ENCODE results near the gene PIM1. TPM values are rescaled to one million over a fixed set of nuclear protein-coding genes. Genes with fewer than 3 reads are reported as not detected.

Gene PIM1
- total and polyA plus RNA-seq, 10 of the 15 experiments (the other 5 are each of a cell fraction or from before 2014, with no cell fraction given): 0.66 to 33.9 (median 10.2) TPM

DNA sequence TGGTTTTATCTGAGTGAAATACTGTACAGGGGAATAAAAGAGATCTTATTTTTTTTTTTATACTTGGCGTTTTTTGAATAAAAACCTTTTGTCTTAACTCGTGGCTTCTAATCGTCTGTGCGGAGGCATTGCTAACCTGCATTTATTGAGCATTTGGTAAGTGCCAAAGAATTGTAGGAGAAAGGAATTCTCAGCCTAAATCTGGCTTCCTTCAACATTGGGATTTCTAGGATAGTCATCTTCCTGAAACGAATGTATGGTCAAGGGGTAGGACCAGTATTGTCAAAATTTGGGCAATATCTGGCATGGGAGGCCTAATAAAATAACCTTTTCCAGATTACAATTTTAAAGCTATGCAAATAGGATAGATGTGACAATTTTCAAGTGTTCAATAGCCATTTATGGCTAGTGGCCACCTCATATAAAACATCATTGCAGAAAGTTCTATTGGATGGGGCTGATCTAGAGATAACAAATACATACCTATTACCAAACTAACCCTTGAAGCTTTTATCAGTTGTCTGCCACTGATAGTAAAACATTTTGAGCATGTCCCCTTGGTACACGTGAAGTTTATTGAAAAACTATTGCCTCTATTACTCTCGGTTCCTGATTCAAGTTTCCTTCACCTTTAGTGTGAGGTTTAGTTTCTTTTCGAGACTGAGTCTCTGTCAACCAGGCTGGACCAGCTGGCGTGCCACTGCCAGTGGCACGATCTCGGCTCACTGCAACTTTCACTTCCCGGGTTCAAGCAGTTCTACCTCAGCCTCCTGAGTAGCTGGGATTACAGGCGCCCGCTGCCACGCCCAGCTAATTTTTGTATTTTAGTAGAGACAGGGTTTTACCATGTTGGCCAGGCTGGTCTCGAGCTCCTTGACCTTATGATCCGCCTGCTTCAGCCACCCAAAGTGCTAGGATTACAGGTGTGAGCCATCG lies 5.6 kb downstream of the PIM1 start (continued):
- TF ChIP-seq, protein P1, sequence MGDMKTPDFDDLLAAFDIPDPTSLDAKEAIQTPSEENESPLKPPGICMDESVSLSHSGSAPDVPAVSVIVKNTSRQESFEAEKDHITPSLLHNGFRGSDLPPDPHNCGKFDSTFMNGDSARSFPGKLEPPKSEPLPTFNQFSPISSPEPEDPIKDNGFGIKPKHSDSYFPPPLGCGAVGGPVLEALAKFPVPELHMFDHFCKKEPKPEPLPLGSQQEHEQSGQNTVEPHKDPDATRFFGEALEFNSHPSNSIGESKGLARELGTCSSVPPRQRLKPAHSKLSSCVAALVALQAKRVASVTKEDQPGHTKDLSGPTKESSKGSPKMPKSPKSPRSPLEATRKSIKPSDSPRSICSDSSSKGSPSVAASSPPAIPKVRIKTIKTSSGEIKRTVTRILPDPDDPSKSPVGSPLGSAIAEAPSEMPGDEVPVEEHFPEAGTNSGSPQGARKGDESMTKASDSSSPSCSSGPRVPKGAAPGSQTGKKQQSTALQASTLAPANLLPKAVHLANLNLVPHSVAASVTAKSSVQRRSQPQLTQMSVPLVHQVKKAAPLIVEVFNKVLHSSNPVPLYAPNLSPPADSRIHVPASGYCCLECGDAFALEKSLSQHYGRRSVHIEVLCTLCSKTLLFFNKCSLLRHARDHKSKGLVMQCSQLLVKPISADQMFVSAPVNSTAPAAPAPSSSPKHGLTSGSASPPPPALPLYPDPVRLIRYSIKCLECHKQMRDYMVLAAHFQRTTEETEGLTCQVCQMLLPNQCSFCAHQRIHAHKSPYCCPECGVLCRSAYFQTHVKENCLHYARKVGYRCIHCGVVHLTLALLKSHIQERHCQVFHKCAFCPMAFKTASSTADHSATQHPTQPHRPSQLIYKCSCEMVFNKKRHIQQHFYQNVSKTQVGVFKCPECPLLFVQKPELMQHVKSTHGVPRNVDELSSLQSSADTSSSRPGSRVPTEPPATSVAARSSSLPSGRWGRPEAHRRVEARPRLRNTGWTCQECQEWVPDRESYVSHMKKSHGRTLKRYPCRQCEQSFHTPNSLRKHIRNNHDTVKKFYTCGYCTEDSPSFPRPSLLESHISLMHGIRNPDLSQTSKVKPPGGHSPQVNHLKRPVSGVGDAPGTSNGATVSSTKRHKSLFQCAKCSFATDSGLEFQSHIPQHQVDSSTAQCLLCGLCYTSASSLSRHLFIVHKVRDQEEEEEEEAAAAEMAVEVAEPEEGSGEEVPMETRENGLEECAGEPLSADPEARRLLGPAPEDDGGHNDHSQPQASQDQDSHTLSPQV (IDR thresholded peaks at IDR 0.05): no peak
- TF ChIP-seq SPI1 (IDR thresholded peaks at IDR 0.05; ENCODE audit: borderline replicate concordance, insufficient read depth, low read depth, low read length) (peak; percentile 16; the same call in 1 of the 2 replicates), BHLHE40 (IDR thresholded peaks at IDR 0.05; ENCODE audit: borderline replicate concordance in 1 of 2, low read depth in 2 of 2, low read length in 1 of 2) (peak; percentile 25 to 78; a peak in 1 of 4 replicates), LARP7 (IDR thresholded peaks at IDR 0.05) (no peak), BRCA1 (IDR thresholded peaks at IDR 0.05; ENCODE audit: low read depth, low read length) (no peak), EED (IDR thresholded peaks at IDR 0.05; ENCODE audit: low read depth) (0 out of 2 replicates have a peak, but pooled peaks have one; percentile 21), TCF3 (IDR thresholded peaks at IDR 0.05; ENCODE audit: borderline replicate concordance, insufficient read depth, low read depth, low read length) (peak; percentile 77; the same call in 1 of the 2 replicates), RFX5 (IDR thresholded peaks at IDR 0.05; ENCODE audit: low read depth, low read length) (no peak), TAF1 (IDR thresholded peaks at IDR 0.05; ENCODE audit: borderline replicate concordance, low read depth, low read length) (no peak), IRF4 (IDR thresholded peaks at IDR 0.05; ENCODE audit: low read depth, low read length) (no peak), CHD2 (IDR thresholded peaks at IDR 0.05; ENCODE audit: borderline replicate concordance, low read depth, low read length) (no peak), SIX5 (IDR thresholded peaks at IDR 0.05; ENCODE audit: low read depth, low read length, severe bottlenecking) (no peak), BACH1 (IDR thresholded peaks at IDR 0.05; ENCODE audit: borderline replicate concordance) (no peak), JUND (IDR thresholded peaks at IDR 0.05; ENCODE audit: low read depth, low read length) (no peak), CREM (IDR thresholded peaks at IDR 0.05; ENCODE audit: low read depth) (no peak), HDAC2 (IDR thresholded peaks at IDR 0.05) (no peak), ETV6 (conservative IDR thresholded peaks at IDR 0.05 in 1 of 2, IDR thresholded peaks at IDR 0.05 in 1 of 2; ENCODE audit: borderline replicate concordance in 1 of 2, low read depth in 1 of 2) (0 out of 4 replicates have a peak, but pooled peaks of 1 of the 2 experiments have one; percentile 23), IKZF1 (conservative IDR thresholded peaks at IDR 0.05) (no peak)
- TF ChIP-seq, protein P2, sequence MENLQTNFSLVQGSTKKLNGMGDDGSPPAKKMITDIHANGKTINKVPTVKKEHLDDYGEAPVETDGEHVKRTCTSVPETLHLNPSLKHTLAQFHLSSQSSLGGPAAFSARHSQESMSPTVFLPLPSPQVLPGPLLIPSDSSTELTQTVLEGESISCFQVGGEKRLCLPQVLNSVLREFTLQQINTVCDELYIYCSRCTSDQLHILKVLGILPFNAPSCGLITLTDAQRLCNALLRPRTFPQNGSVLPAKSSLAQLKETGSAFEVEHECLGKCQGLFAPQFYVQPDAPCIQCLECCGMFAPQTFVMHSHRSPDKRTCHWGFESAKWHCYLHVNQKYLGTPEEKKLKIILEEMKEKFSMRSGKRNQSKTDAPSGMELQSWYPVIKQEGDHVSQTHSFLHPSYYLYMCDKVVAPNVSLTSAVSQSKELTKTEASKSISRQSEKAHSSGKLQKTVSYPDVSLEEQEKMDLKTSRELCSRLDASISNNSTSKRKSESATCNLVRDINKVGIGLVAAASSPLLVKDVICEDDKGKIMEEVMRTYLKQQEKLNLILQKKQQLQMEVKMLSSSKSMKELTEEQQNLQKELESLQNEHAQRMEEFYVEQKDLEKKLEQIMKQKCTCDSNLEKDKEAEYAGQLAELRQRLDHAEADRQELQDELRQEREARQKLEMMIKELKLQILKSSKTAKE (IDR thresholded peaks at IDR 0.05; ENCODE audit: low read depth, poor library complexity, severe bottlenecking): no peak
- TF ChIP-seq, protein P3, sequence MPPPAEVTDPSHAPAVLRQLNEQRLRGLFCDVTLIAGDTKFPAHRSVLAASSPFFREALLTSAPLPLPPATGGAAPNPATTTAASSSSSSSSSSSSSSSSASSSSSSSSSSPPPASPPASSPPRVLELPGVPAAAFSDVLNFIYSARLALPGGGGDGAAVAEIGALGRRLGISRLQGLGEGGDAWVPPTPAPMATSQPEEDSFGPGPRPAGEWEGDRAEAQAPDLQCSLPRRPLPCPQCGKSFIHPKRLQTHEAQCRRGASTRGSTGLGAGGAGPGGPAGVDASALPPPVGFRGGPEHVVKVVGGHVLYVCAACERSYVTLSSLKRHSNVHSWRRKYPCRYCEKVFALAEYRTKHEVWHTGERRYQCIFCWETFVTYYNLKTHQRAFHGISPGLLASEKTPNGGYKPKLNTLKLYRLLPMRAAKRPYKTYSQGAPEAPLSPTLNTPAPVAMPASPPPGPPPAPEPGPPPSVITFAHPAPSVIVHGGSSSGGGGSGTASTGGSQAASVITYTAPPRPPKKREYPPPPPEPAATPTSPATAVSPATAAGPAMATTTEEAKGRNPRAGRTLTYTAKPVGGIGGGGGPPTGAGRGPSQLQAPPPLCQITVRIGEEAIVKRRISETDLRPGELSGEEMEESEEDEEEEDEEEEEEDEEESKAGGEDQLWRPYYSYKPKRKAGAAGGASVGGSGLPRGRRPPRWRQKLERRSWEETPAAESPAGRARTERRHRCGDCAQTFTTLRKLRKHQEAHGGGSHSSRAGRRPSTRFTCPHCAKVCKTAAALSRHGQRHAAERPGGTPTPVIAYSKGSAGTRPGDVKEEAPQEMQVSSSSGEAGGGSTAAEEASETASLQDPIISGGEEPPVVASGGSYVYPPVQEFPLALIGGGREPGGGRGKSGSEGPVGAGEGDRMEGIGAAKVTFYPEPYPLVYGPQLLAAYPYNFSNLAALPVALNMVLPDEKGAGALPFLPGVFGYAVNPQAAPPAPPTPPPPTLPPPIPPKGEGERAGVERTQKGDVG (CRISPR knock-in tag; IDR thresholded peaks at IDR 0.05): no peak
